Medulla oblongata (tissue), 1 donor: Measurements from ENCODE around the gene ARL6.
"Not testable (repeated sequence)": the region's sequence is repeated elsewhere in the genome, so short reads cannot be mapped to it uniquely, and the experiment has no call there.

Experiments
- DNase-seq: peaks from one replicate; pipeline ENCODE4 v3.0.0-alpha.2; 2015; ENCODE audit errors: extremely low spot score

Gene ARL6

GRCh38 chr3:97821287-97821773, 56.8 kb downstream of the ARL6 start:
- DNase-seq, result no peak

GRCh38 chr3:97821774-97822358, 57.3 kb downstream of the ARL6 start, which contains the start of gene CRYBG3:
Gene CRYBG3 (plus strand): TSS chr3:97822011. CDS start chr3:97822207, 196 bp downstream.
- DNase-seq, result peak; percentile 90

GRCh38 chr3:97822359-97822775, 57.8 kb downstream of the ARL6 start:
- peak; percentile 65 for DNase-seq

GRCh38 chr3:97823046-97824004, 58.8 kb downstream of the ARL6 start:
- DNase-seq, result peak; percentile 65

GRCh38 chr3:97825101-97825500, 60.5 kb downstream of the ARL6 start:
- DNase-seq, result peak; percentile 15

GRCh38 chr3:97827741-97828471, 63.3 kb downstream of the ARL6 start:
- peak; percentile 82 for DNase-seq

- no peak for DNase-seq
Measured at GRCh38 chr3:97829198-97829597, 64.6 kb downstream of the ARL6 start.

GRCh38 chr3:97830638-97831037, 66.1 kb downstream of the ARL6 start:
- no peak for DNase-seq

- no peak for DNase-seq
Measured at GRCh38 chr3:97831140-97831539, 66.6 kb downstream of the ARL6 start.

GRCh38 chr3:97833184-97833583, 68.6 kb downstream of the ARL6 start:
- not testable (repeated sequence) for DNase-seq

- no peak for DNase-seq
Measured at GRCh38 chr3:97835761-97836160, 71.2 kb downstream of the ARL6 start.

GRCh38 chr3:97838393-97838792, 73.8 kb downstream of the ARL6 start:
- DNase-seq, result no peak

GRCh38 chr3:97839944-97840343, 75.4 kb downstream of the ARL6 start:
- no peak for DNase-seq

GRCh38 chr3:97841304-97841703, 76.7 kb downstream of the ARL6 start:
- no peak for DNase-seq

- no peak for DNase-seq
Measured at GRCh38 chr3:97841956-97842355, 77.4 kb downstream of the ARL6 start.

GRCh38 chr3:97848779-97849178, 84.2 kb downstream of the ARL6 start:
- DNase-seq, result no peak
